Effector CD8-positive, alpha-beta T cell (primary cell): ENCODE results near the gene LYSMD2.

Experiments used
- DNase-seq: peaks from one replicate; lab custom pipeline; 2025; lab: John Stamatoyannopoulos, UW

Gene LYSMD2

DNA sequence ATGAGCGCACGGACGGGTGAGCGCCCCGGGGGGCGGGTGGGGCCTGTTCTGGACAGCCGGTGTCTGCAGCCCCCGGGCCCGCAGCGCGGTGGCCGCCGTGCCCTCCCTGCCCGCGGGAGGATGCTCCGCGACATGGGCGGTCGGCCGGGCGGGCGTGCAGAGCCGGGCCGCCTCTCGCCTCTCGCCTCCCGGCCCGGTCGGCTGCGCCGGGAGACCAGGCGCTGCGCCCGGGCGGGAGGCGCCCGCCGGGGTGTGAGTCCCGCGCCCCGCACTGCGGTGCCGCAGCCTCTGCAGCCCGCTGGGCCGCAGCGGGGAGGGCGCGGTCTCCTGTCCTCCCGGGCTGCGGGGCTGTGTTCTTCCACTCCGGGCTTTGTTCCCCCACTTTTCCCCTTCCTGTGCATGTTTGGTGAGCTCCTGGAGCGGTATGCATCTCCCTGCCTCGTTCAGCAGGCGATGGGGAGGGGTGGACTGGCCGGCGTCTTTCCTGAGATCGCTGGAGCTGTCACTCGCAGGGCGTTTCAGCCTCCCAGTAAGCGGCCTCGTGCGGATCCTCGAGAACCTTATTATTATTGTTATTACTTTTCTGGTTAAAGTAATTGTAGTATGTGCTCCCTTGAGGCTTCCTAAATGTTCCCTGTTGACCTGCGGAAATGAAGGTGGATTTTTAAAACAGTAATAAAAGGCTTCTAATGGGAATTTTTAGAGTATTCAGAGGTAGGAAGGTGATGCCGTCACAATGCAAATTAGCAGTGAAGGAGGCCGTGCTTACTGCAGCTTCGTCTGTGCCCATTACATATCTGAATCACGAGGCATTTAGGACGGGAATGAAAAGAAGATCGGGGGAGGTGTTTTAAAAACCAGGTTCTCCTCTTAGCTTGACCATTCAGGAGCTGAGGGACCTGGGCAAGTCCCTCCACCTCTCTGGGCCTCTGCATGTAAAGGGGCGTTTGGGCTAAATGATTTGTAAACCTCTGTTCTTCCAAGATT is 14.5 kb upstream of the LYSMD2 start:
- no peak for DNase-seq

DNA sequence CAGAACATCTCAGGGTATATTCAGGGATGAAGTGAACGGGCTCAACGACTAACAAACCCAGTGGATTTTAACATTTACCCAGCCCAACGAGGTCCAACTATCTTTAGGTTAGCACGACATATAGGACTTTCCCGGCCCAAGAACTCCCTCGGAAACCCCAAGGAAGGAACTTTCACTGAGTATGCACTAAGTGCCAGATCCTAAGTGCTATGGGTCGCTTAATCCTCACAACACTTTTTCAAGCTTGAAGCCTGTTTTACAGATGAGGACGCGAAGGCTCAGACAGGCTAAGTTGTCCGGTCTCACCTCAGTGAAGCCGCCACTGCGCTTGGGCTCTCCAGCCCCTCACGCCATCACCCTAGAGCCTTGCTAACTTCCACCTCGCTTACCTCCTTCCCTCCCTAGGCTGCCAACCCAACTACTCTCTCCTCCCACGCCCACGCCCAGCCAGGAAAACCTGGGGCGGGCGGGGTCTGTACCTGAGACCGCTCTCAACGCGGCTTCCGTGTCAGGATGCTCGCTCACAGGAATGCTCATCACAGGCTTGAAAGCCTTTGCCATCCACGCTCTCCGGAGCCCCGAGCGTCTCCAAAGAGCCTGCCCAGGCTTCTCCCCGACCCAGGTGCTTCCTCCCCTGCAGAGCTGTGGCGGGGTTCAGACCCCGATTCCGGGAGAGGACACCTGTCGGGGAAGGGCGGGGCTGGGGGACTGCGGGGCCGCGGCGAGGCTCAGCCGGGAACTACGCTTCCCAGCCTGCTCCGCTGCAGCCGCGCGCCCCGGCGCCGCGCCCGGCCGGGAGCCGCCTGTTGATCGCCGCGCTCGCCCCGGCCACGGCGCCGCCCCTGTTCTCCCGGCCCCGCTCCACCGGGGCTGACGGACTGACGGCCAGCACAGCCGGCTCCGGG is 13.6 kb upstream of the LYSMD2 start, which contains the start of gene TMOD2:
TMOD2 (plus strand) TSS at position 806 of the 905 bp plus-strand sequence. CDS start 14,845 bp downstream, outside the sequence.
- peak; percentile 21 for DNase-seq

DNA sequence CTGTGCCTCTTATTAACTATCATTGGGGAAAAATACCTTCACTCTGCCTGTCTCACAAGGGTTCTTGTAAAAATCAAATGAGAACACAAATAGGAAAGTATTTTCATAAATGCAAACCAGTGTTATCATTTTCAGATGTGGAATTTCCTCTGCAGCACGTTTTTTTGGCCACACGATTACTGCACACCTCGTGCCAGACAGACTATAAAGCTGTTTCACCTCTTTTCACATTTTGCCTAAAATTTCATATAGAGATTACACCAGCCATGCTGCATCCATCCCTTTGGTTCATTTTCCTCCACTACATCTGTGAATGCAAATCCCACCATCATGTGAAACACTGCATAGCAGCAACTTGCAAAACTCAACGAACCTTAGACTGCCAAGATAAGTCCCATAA is 12.7 kb upstream of the LYSMD2 start:
- DNase-seq, result no peak

DNA sequence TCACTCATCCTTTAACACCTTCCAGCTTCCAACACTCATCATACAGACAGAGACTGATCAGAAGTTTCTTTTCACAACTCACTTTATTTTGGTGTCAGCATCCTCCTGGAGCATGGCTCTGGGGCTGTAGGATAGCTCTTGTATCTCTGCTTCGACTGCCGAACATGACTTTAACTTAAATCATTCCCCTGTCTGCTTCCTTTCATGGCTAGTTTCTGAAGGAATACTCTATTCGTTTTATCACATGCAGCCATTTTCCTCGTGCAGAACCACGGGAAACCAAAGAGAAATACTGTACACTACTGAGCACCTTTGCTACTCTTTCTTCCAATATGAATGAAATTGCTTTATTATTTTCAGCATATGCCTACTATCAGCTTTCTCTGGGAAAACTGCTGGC is 11.9 kb upstream of the LYSMD2 start:
- no peak for DNase-seq

DNA sequence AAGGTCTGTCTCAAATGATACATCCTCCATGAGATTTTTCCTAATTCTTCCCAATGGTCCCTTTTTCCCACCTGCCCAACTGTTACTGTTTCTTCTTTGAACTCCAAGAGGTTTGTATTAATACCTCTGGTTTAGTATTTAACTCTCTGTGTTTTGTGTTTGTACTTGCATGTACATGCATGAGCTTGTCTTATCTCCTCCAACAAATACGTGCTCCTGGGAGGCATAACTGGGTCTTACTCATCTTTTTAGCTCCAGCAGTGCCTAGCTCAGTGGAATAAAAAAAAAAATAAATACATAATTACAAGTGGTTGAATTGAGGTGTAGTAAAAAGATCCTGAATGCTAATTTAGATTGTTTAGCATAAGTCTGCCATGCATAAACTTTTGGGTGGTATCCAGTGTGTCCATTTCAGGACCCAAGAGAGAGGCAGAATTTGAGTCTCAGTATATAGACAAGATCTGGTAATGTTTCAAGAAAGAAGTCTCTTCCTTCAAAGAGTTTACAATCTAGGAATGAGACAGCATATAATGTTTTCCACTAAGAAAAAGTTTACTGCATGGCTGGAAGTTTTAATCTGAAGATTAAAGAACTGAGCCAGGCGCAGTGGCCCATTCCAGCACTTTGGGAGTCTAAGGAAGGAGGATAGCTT is 1.7 kb upstream of the LYSMD2 start:
- no peak for DNase-seq

DNA sequence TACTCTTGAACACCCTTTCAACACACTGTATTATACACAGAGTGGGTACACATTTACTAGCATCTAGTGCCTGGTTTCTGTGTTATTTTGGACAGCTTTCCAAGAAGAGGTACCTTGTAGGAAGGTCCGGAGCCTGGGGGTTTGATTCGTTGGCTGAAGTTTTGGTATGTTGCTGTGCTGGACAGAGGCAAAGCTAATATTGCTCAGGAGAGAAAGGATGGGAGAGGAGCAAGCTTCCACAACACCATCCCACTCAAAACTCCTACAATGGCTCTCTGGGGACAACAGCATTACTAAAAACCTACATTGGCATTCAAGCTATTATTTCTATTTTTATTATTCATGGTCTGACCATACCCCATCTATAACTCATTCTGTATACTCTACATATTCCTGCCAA is 1.1 kb upstream of the LYSMD2 start:
- no peak for DNase-seq

DNA sequence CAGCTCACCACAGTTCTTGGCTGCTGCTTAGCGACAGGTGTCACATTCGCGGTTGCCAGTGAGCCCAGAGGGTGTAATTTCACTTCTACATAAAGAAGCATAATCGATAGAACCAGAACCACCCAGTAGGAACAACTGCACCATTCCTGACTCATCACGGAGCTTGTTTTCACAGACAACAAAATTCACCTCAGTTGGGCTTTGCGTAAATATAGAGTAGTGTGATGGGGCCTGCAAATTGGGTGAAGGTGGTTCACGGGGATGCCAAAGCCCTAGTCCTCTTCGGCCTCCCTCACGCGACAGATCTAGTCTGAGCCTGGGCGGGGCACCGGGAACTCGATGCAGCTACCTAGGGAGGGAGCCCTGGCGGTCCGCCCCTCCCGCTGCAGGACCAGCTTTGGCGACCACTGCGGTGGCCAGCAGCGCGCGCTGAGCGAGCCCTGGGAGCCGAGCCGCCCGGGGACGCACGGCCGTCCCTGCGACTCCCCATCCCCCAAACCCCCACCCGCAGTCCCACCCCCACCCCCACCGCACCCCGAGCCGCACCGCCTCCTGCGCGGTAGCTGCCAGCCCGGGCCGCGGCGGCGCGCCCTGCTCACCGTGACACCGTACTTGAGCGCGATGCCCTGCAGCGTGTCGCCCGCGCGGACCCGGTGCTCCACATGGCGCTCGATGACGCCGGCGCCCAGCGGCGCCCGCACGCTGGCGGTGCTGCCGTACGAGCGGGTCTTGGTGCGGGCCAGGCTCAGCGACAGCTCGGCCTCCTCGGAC is 519 bp downstream of the LYSMD2 start:
- DNase-seq, result peak; percentile 32

DNA sequence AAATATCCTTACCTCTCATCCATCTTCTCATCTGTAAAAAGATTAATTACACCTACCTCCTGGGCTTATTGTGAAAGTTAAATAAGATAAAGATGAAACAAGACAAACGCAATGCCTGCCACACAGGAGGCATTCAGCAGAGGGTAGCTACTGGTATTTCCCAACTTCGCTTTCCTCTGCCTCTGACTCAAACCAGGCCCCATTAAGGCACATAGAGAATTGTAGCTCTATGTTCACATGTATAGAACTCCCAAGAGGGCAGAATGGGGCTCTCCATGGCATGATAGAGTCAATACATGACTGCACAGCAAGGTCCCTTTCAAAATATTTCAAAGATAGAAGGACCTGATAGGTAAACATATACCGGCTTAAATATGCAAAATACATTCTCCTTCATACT is 1.4 kb downstream of the LYSMD2 start:
- DNase-seq, result no peak

DNA sequence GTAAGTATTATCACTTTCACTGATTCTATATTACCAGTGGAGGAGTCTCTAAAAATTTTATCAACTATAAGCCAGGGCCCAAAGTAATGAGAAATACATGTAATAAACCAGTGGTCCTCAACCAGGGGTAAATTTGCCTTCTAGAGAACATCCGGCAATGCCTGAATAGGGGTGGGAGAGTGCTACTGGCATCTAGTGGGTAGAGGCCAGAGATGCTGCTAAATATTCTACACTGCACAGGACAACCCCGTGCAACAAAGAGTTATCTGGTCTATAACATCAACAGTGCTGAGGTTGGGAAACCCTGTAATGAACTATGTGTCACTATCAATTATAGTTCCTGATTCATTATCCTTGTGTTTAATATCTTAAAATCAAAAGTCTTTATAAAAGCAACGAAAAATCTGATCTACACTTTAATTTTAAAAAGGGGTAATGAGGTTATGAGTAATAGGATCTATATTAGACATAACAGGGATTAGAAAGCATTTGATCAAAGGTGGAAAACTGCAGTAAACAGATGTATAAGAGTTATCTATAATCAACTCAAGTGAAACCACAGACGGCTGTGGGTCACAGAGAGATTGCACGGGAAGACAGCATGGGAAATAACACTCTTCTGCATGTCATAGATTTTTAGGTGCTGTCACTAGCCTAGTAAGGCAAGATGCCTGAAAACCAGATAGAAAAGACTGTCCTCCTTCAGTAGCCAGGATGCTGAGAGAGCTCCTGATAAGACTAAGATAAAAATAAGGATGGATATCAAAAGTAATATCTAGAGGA is 2.0 kb downstream of the LYSMD2 start:
- no peak for DNase-seq

DNA sequence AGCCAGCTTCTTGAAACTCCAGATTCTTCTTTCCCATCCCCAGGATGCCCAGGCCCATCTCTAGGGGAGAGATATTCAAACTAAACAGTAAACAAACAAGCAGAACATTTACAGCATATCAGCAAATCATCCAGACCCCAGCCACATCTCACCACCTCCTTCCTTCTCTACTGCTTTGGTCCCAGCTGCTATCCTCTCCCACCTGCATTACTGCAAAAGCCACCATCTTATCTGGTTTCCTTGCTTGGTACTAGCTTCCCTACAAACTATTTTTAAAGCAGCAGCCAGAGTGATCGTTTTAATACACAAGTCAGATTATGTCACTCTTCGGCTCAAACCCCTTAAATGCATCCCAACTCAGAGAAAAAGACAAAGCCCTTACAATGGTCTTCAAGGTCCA is 4.8 kb downstream of the LYSMD2 start:
- DNase-seq, result no peak

DNA sequence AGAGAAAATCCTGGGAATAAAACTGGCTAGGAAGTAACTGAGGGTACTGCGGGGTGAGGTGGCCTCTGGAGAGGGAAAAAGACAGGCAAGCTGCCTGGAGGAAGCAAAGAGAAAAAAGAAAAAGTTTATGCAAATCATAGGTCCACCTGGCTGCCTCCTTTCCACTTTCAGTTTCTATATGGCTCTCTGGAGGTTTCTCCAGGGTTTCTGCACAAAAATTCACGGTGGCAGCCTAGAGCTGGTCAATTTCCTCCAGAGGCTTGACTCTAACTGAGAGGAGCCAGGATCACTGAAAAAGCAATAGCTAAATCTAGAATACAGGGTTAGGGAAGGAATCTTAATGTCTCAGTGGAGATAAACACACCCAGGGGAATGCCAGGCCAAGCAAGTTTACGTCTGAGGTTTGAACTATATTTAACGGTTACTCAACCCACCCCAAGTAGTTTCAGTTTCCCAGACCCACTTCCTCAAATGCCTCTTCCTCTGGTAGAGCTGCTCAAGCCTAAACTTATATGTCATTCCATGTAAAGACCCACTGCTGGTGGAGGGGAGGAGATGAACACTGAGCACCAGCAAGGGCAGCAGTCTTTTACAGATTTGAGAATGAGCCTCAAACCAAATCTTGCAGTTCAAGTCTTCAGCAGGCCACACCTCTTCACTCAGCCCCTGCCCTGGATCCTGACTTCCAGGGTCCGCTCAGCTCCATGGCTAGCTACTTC is 5.7 kb downstream of the LYSMD2 start:
- no peak for DNase-seq

DNA sequence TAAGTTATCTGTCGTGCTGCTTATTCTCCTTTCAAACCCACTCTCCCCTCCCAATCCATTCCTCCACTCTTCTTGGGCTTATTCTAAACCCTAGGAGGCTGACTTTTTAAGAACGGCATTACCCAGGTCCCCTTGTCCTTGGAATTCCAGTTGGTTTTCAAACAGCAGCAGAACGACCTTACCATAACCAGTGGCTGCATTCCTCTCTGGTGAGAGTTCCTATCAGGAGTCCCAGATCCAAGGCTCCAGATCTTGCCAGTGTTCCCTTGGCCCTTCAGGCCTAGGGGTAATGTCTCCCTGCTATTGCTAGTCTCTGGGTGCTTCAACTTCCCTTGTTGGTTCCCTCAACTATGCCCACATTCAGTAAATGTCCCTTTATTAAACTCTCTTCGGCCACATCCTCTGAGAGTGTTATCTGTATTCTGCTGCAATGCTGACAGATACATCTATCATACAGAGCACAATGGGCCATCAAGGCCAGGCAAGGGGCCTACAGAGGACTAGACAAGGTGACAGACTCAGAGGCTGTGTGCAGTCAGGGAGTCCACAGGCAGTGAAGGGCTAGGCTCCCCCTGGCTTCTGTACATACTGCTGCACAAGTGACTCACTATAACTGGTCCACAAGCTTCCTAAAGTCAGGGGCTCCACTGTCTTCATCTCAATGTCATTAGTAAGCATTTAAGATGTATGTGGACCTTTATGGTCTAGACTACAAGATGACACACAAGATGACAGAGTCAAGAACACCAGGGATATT is 10.1 kb downstream of the LYSMD2 start:
- no peak for DNase-seq

DNA sequence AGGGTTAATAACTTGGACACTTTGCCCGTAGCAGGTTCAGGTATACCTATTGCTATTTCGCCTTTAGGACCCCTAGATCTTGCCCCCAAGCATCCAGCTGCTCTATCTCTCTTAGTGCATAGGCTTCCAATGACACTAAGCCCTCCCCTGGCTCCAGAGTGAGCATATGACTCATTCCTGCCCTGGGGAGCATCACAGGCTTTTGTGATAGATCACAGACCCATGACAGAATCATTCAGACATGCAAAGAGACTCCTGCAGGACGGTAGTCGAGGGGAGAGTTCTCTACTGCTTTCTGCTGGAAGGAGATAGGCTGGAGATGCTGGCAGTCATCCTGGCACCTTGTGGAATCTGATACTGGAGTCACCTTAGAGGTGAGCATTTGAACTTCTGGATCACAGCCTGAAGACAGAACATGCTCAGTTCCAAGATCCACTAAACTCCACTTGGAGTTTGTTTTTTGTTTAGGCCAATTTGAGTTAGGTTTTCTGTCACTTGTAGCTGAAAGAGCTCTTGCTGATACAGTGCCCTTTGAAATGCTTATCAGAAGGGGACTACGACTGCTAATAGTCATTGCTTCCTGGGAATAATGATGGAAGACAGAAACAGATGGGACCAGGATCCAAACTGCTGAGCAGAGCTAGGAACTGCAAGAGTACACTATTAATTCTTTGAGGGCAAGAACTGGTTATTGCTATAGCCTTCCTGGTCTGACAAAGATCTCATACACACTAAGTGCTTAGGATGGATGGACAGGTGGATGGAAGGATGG is 11.0 kb downstream of the LYSMD2 start:
- DNase-seq, result no peak

DNA sequence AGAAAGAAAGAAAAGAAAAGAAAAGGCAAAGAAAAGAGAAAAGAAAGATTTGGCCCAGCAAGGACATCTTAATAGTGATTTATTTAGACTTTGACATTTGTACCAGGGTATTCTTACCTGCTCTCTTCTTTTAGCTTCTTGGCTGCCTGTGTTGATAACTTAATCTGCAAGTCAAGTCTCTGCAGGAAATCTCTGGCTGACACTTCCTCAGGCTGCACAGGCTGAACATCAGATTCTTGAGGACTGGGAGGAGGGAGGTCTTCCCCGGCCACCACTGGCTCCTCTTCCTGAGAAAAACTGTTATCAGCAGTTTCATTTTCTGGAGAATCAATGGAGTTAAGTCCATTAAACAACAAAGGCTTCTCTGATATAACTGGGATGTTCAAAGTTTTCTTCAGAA is 12.8 kb downstream of the LYSMD2 start:
- DNase-seq, result no peak

DNA sequence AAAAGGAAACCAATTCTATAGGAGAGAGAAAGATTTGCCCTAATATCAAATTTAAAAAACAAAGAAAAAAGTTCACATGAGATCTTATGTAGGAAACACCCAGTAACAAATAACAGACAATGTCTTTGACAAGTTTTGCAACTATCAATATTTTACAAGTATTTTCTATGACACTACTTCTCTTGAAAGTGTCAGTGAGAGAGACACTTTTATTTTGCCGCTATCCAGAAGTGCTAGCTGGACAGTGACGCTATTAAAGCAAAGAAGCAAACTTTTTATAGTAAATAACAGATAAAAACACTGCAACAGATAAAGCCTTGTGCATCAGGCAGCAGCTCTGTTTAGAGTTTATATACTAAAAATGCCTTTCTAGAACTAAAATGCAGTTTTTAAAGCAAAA is 13.3 kb downstream of the LYSMD2 start:
- no peak for DNase-seq

DNA sequence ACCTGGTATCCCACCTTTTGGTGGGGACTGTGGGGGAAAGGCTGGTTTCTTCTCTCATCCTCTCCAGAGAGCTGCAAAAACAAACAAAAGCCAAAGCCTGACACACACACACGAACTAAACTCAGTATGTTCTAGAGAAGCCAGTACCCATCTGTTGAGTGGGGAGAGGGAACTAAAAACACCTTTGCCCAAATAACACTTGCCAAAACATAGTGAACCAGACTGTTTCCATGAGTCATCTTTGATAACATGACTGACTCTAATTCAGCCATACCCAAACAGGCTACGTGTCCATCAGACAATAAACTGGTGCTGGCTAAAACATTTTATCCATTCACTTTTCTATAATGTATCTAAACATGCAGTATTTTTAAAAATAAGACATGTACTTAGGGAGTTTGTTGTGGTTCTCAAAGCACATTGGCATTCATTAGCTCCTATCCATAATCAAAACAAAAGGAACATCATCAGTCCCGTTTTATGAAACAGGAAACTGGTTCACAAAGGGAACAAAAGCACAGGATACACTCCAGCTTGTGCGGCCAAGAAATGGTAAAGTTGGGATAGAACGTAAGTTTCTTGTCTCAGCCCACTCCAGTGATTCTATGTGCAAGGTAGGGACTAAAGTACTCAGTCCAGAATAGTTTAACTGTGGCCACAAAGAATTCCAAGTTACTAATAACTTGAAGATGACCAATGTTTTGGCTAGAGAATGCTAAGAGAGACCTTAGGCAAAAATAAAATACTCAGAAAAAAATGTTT is 16.1 kb downstream of the LYSMD2 start:
- DNase-seq, result no peak

DNA sequence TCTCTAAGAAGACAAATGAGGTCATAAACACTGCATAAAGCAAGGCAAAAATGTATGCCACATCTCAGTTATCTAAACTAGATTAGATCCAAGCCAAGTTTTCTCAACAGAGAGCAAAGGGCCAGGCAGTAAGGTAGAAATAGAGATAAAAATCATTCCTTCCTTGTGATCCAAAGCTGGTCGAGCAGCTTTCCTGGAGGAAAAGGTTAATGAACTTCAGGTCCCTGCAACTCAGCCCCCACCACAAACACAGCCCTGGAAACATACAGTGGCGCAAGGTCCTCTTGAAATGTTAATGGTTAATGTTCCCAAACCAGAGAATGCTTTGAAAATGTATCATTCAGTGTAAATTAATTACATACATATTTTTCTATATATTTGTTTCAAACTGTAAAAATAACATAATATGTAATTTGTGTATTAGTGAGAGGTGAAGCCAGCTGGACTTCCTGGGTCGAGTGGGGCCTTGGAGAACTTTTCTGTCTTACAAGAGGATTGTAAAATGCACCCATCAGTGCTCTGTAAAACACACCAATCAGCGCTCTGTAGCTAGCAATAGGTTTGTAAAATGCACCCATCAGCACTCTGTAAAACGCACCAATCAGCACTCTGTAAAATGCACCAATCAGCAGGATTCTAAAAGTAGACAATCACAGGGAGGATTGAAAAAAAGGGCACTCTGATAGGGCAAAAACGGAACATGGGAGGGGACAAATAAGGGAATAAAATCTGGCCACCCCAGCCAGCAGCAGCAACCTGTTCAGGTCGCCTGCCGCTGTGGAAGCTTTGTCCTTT is 17.1 kb downstream of the LYSMD2 start:
- no peak for DNase-seq
